ENCODE measurements around the gene LYG2.

DNA sequence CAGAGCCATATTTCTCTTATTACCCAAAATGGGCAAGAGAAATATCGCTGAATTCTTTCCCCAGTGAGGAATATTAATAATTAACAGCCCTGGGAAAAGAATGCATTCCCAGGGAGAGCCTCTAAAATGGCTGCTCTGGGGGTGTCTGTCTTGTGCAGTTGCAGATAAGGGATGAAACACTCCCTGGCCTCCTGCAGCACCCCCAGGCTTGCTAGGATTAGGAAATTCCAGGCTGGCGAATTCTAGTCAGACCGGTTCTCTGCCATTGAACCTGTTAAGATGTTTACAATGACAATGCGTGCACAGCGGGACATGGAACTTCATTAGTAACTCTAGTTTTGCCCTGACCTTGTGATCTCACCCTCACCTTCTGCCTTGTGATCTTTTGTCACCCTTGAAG lies 50.0 kb downstream of the LYG2 start:
- TF ChIP-seq, protein P1, sequence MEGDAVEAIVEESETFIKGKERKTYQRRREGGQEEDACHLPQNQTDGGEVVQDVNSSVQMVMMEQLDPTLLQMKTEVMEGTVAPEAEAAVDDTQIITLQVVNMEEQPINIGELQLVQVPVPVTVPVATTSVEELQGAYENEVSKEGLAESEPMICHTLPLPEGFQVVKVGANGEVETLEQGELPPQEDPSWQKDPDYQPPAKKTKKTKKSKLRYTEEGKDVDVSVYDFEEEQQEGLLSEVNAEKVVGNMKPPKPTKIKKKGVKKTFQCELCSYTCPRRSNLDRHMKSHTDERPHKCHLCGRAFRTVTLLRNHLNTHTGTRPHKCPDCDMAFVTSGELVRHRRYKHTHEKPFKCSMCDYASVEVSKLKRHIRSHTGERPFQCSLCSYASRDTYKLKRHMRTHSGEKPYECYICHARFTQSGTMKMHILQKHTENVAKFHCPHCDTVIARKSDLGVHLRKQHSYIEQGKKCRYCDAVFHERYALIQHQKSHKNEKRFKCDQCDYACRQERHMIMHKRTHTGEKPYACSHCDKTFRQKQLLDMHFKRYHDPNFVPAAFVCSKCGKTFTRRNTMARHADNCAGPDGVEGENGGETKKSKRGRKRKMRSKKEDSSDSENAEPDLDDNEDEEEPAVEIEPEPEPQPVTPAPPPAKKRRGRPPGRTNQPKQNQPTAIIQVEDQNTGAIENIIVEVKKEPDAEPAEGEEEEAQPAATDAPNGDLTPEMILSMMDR (IDR thresholded peaks at IDR 0.05): no peak
- TF ChIP-seq POLR2A (IDR thresholded peaks at IDR 0.05): no peak
